ENCODE results near the gene DEFB129. TPM values are rescaled to one million over a fixed set of nuclear protein-coding genes. Genes with fewer than 3 reads are reported as not detected.
A peak's percentile ranks its signal among the peaks of the same experiment; 100 is the strongest.

DEFB129 gene
- total and polyA plus RNA-seq, 12 donors, result not detected

DNA sequence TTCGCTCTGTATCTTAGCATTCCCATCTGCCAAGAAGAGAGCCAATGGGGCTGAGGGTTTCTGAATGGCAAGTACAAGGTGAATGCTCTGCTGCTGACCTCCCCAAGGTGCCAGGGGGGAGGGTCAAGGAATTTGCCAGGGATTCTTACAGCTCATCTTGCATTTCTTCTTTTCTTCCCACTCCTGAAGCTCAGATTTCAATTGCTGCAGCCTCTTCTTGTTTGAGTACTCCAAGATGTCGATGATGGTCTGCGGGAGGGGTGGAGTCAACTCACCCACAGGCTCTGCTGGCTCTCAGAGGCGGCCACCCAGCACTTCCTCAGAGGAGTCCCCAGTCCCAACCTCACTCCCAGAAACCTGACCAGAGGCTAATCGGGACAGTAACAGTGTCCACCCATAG is 51.1 kb downstream of the DEFB129 start:
- 84 to 93% (median 86%) methylated on average over 5 of the region's 5 CpGs for WGBS, 4 donors
- no peaks in the 10 kb centered on the region for H3K36me3 ChIP-seq (replicated peaks in 1 of 2)

DNA sequence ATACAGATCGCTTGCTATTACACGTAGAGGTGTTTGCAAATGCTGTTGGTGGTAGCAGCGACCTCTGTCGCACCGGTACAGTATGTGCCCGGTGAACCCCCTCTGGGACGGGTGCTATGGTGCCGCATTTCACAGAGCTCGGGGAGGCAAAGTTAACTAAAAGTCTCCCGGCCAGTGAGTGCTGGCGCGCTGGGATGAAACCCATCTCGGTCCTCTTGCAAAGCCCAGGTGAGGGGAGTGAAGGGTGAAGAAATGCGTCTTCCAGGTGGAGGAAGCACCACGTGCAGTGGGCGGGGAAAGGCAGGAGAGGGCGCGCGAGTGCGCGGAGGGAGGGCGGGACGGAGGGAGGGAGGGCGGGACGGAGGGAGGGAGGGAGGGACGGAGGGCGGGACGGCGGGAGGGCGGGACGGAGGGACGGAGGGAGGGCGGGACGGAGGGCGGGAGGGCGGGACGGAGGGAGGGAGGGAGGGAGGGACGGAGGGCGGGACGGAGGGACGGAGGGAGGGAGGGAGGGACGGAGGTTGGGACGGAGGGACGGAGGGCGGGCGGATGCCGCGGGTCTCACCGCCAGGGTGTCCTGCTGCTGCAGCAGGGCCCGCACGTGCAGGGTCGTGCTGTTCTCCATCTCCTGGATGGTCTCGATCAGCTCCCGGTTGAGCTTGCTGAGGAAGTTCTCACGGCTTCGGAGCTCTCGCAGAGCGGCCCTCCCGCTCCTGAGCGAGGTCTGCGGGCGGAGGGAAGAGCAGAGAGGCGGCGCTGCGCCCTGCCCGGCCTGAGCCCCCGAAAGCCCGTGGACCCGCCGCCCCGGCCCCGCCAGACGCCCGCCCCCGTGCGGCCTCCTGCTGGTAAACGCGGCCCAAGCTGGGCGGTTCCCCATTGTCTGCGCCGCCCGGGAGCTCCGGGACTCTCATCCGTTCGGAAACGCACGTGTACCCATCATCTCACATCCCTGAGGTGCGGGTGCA is 51.8 kb downstream of the DEFB129 start:
- WGBS, 4 donors, result 54 to 68% (median 58%) methylated on average over 34 to 87 of the region's 88 CpGs
- Histone ChIP-seq H3K9me3 (replicated peaks in 1 of 3) (no peaks in the 10 kb centered on the region), H3K27me3 (no peaks in the 10 kb centered on the region), H3K4me3 (peak overlapping the region in 1 of 4 donors; percentile 48), H3K27ac (peak overlapping the region in 1 of 5 donors; percentile 49), H3K4me1 (replicated peaks in 1 of 2) (no peaks in the 10 kb centered on the region), H3K36me3 (replicated peaks in 1 of 2) (no peaks in the 10 kb centered on the region)
- no peak for TF ChIP-seq POLR2A (IDR thresholded peaks at IDR 0.05)
- TF ChIP-seq, protein P1, sequence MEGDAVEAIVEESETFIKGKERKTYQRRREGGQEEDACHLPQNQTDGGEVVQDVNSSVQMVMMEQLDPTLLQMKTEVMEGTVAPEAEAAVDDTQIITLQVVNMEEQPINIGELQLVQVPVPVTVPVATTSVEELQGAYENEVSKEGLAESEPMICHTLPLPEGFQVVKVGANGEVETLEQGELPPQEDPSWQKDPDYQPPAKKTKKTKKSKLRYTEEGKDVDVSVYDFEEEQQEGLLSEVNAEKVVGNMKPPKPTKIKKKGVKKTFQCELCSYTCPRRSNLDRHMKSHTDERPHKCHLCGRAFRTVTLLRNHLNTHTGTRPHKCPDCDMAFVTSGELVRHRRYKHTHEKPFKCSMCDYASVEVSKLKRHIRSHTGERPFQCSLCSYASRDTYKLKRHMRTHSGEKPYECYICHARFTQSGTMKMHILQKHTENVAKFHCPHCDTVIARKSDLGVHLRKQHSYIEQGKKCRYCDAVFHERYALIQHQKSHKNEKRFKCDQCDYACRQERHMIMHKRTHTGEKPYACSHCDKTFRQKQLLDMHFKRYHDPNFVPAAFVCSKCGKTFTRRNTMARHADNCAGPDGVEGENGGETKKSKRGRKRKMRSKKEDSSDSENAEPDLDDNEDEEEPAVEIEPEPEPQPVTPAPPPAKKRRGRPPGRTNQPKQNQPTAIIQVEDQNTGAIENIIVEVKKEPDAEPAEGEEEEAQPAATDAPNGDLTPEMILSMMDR (IDR thresholded peaks at IDR 0.05), result peak in 3 of 6 experiments; percentile 12 to 34 (median 16)
- intact Hi-C loops (cut with DNase I), result loop anchor here in 1 of 2 donors (5.0 kb wide), 1 partner anchor 53 kb away; no protein-coding TSS in a partner anchor
- peak in 4 of 7 donors; percentile 51 to 71 (median 63) for DNase-seq

More for the DNA sequence above, 51.1 kb downstream of the DEFB129 start:
- intact Hi-C loops (cut with DNase I), result loop anchor here in 1 of 2 donors (5.0 kb wide), 1 partner anchor 54 kb away; no protein-coding TSS in a partner anchor
- Histone ChIP-seq H3K4me3 (no peak overlapping the region), H3K4me1 (replicated peaks in 1 of 2) (no peaks in the 10 kb centered on the region), H3K9me3 (replicated peaks in 1 of 3) (no peaks in the 10 kb centered on the region), H3K27me3 (no peaks in the 10 kb centered on the region), H3K27ac (no peak overlapping the region)
- no peak for DNase-seq
- TF ChIP-seq POLR2A (IDR thresholded peaks at IDR 0.05), result no peak
- TF ChIP-seq, protein P1 (IDR thresholded peaks at IDR 0.05), result no peak

Other genes with a start within 250 kb of the DEFB129 start
- gene DEFB125, start 139.6 kb upstream of the DEFB129 start, total RNA-seq, result not detected
- gene DEFB125, start 139.6 kb upstream of the DEFB129 start, polyA plus RNA-seq, result not detected
- gene DEFB126, start 84.7 kb upstream of the DEFB129 start, total RNA-seq, result not detected
- not detected for gene DEFB126, start 84.7 kb upstream of the DEFB129 start, polyA plus RNA-seq
- gene DEFB127, start 69.8 kb upstream of the DEFB129 start, total RNA-seq, result not detected
- gene DEFB127, start 69.8 kb upstream of the DEFB129 start, polyA plus RNA-seq, result not detected
- not detected for gene DEFB128, start 37.5 kb upstream of the DEFB129 start, total RNA-seq
- not detected for gene DEFB128, start 37.5 kb upstream of the DEFB129 start, polyA plus RNA-seq
- gene DEFB132, start 30.5 kb downstream of the DEFB129 start, total RNA-seq, result not detected
- gene DEFB132, start 30.5 kb downstream of the DEFB129 start, polyA plus RNA-seq, result under 1 TPM in 1 of 3 donors, not detected in 2; 0.03 TPM
- gene C20orf96, start 63.5 kb downstream of the DEFB129 start, total RNA-seq, result 10 to 100 TPM in 1 of 9 donors, 1 to 10 TPM in 8; 2.7 to 20.2 (median 6.0) TPM
- 10 to 100 TPM in 1 of 3 donors, 1 to 10 TPM in 2; 5.3 to 13.7 (median 7.6) TPM for gene C20orf96, start 63.5 kb downstream of the DEFB129 start, polyA plus RNA-seq
- gene ZCCHC3, start 70.3 kb downstream of the DEFB129 start, total RNA-seq, result 10 to 100 TPM; 14.5 to 29.3 (median 18.2) TPM
- 10 to 100 TPM; 11.1 to 11.5 (median 11.5) TPM for gene ZCCHC3, start 70.3 kb downstream of the DEFB129 start, polyA plus RNA-seq
- 10 to 100 TPM in 6 of 9 donors, 1 to 10 TPM in 3; 4.6 to 38.8 (median 11.5) TPM for gene SOX12, start 98.3 kb downstream of the DEFB129 start, total RNA-seq
- gene SOX12, start 98.3 kb downstream of the DEFB129 start, polyA plus RNA-seq, result 10 to 100 TPM in 1 of 3 donors, 1 to 10 TPM in 2; 2.0 to 12.8 (median 5.4) TPM
- 100 to 1,000 TPM in 2 of 9 donors, 10 to 100 TPM in 7; 33.7 to 146 (median 80.6) TPM for gene NRSN2, start 119.9 kb downstream of the DEFB129 start, total RNA-seq
- gene NRSN2, start 119.9 kb downstream of the DEFB129 start, polyA plus RNA-seq, result 100 to 1,000 TPM in 2 of 3 donors, 10 to 100 TPM in 1; 70.0 to 263 (median 249) TPM
- 10 to 100 TPM in 4 of 9 donors, 1 to 10 TPM in 5; 2.4 to 39.7 (median 9.4) TPM for gene TRIB3, start 153.5 kb downstream of the DEFB129 start, total RNA-seq
- 10 to 100 TPM in 1 of 3 donors, 1 to 10 TPM in 2; 4.3 to 10.8 (median 5.3) TPM for gene TRIB3, start 153.5 kb downstream of the DEFB129 start, polyA plus RNA-seq
- gene RBCK1, start 181.0 kb downstream of the DEFB129 start, total RNA-seq, result 100 to 1,000 TPM in 6 of 9 donors, 10 to 100 TPM in 3; 55.2 to 163 (median 126) TPM
- gene RBCK1, start 181.0 kb downstream of the DEFB129 start, polyA plus RNA-seq, result 100 to 1,000 TPM in 2 of 3 donors, 10 to 100 TPM in 1; 82.9 to 339 (median 253) TPM
- 10 to 100 TPM; 35.6 to 53.6 (median 44.9) TPM for gene TBC1D20, start 235.3 kb downstream of the DEFB129 start, total RNA-seq
- gene TBC1D20, start 235.3 kb downstream of the DEFB129 start, polyA plus RNA-seq, result 10 to 100 TPM; 23.8 to 38.5 (median 38.2) TPM

Data from adrenal gland (tissue), 12 donors.